ENCODE results near the gene TRMT61A. TPM values are rescaled to one million over a fixed set of nuclear protein-coding genes. Genes with fewer than 3 reads are reported as not detected.
"Not testable (repeated sequence)": the region's sequence is repeated elsewhere in the genome, so short reads cannot be mapped to it uniquely, and the experiment has no call there.

TRMT61A gene
- total and polyA plus RNA-seq, 2 of the 4 experiments (the other 2 are of a cell fraction): 5.7 to 16.2 TPM

GRCh38 chr14:103525430-103526246 is 3.4 kb upstream of the TRMT61A start:
- H3K36me3 ChIP-seq (ENCODE audit: control insufficient read depth, insufficient read depth, low read length); ATAC-seq (ENCODE audit: low read depth); H2AK9ac ChIP-seq (replicated peaks; ENCODE audit: low read depth, low read length, poor library complexity); H3K27ac ChIP-seq (ENCODE audit: insufficient read depth, low read length); H3K23ac ChIP-seq (ENCODE audit: low read depth, low read length); H4K91ac ChIP-seq (ENCODE audit: insufficient read depth, low read depth, low read length); intact Hi-C loops (cut with micrococcal nuclease); DNase-seq; H2BK5ac ChIP-seq (ENCODE audit: low read depth, low read length, poor library complexity, severe bottlenecking); H3K9me3 ChIP-seq (ENCODE audit: control insufficient read depth, insufficient read depth, low read length); H2AK5ac ChIP-seq (ENCODE audit: low read depth, low read length); H4K5ac ChIP-seq (ENCODE audit: low read depth, low read length); H3K4me3 ChIP-seq (ENCODE audit: insufficient read depth, low read depth, low read length); H3K4ac ChIP-seq (ENCODE audit: low read depth, low read length); H3K14ac ChIP-seq (replicated peaks; ENCODE audit: low read depth, low read length); H3K18ac ChIP-seq (ENCODE audit: low read depth, low read length); BruUV-seq (replicated peaks); H2AFZ ChIP-seq (replicated peaks; ENCODE audit: low read length, poor library complexity); dilution Hi-C loops (cut with HindIII; ENCODE audit: low sequenced_read_pairs, unreplicated experiment); H3K4me2 ChIP-seq (ENCODE audit: low read depth, low read length); H2BK20ac ChIP-seq (ENCODE audit: low read depth, low read length); H2BK15ac ChIP-seq (ENCODE audit: low read depth, low read length); POLR2A ChIA-PET (ENCODE audit: unreplicated experiment); CTCF ChIA-PET; H4K8ac ChIP-seq (ENCODE audit: low read depth in 2 of 2, low read length in 2 of 2); H3K9ac ChIP-seq (ENCODE audit: low read depth, low read length); H3K56ac ChIP-seq (ENCODE audit: extremely low read depth, insufficient read depth, low read length); H2BK120ac ChIP-seq (ENCODE audit: low read depth, low read length); in situ Hi-C loops (cut with MboI; ENCODE audit: low sequenced_read_pairs): not testable (repeated sequence)
- peaks cover 13% of the 10 kb centered on the region for H3K9me1 ChIP-seq (ENCODE audit: insufficient read depth, low read length)
- H3K27me3 ChIP-seq (ENCODE audit: control insufficient read depth, insufficient read depth, low read length): peaks cover 15% of the 10 kb centered on the region
- peaks cover 13% of the 10 kb centered on the region for H3K4me1 ChIP-seq (ENCODE audit: control insufficient read depth, insufficient read depth, low read length)
- H3K79me1 ChIP-seq (ENCODE audit: low read depth in 1 of 2, low read length in 2 of 2): peaks cover 0 to 30% of the 10 kb centered on the region in 2 experiments; a peak in 3 of 4 replicates
- H4K20me1 ChIP-seq (ENCODE audit: insufficient read depth, low read length): peaks cover 10% of the 10 kb centered on the region
- no CpG with 5 or more reads among the region's 17 CpGs for WGBS, 2 experiments (ENCODE audit: extremely low coverage in 2 of 2, insufficient read length in 1 of 2)
